Choroid plexus epithelial cell (primary cell): ENCODE measurements around the gene RACK1.

Experiments used
- DNase-seq: peaks from one replicate; pipeline ENCODE4 v3.0.0-alpha.2; 2010; ENCODE audit warnings: low read depth
- H3K4me3 ChIP-seq: 2 replicates; pipeline ENCODE4 v1.5.1; 2011; ENCODE audit warnings: low read depth, mild to moderate bottlenecking, control low read depth, low read length, moderate library complexity
- TF ChIP-seq, protein P1 (sequence below): conservative IDR thresholded peaks from 2 replicates; pipeline ENCODE4 v1.5.1; 2011; ENCODE audit warnings: low read depth, mild to moderate bottlenecking, control low read depth, inconsistent platforms, low read length, moderate library complexity

The RACK1 gene

DNA sequence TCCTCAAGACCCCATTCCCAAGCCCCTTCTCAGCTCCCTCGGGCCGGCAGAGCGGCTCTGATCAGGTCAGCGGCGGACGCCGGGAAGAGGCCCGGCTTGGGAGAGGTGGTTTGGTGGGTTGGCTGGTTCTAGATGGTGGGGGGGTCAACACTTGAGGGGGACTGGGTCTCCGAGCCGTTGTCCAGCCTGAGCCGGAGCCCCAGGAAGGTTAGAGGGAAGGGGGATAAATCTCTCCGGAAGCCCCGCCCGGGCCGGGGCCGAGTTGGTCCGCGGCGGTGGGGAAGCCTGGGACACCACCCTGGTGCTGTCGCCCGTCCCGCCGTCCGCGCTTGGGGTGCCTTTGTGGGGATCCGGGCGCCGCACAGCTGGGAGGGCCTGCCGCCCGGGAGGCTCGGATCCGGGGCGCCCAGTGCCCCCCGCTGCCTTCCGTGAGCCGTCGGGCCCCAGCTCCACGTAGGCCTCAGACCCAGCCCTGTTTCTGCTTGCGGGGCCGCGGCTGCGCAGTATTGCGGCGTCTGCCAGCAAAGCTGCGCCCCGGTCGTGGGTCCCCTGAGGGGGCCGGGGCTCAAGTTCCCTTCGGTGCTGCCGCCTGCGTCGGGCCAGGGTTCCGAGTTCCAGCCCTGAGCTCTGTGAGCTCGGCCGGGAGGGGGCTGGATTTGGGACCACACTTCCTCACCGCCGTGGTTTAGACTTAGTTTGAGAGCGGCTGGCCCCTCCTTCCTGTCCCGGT lies 17.8 kb upstream of the RACK1 start:
- peak overlapping the region; percentile 92 for H3K4me3 ChIP-seq
- peak; percentile 72 for DNase-seq
- TF ChIP-seq, protein P1, sequence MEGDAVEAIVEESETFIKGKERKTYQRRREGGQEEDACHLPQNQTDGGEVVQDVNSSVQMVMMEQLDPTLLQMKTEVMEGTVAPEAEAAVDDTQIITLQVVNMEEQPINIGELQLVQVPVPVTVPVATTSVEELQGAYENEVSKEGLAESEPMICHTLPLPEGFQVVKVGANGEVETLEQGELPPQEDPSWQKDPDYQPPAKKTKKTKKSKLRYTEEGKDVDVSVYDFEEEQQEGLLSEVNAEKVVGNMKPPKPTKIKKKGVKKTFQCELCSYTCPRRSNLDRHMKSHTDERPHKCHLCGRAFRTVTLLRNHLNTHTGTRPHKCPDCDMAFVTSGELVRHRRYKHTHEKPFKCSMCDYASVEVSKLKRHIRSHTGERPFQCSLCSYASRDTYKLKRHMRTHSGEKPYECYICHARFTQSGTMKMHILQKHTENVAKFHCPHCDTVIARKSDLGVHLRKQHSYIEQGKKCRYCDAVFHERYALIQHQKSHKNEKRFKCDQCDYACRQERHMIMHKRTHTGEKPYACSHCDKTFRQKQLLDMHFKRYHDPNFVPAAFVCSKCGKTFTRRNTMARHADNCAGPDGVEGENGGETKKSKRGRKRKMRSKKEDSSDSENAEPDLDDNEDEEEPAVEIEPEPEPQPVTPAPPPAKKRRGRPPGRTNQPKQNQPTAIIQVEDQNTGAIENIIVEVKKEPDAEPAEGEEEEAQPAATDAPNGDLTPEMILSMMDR: no peak

DNA sequence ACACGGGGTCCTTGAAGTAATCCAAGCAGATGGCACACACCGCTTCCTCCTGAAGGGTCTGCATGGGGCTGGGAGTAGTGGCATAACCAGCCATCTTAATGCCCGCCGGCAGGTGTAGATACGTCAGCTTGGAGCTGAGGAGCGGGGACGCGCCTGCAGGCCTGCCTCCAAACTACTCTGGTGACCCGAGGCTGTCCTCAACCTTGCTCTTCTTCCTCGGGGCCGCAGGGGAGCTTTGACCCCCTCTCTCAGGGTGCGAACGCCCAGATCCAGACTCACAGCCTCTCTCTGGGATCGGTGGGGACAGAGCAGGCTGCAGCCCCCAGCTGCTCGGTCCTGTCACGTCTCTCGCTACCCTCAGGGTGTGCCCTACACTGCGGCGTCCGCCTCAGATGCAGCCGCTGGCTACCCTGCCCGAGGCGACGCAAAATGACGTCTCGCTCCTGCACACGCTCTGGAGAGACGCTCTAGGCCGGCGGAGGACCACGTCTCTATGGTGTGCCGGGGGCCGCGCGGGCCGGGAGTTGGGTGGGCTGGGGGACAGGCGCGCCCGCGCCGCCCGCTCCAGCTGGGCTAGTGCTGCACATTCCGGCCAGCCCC lies 17.1 kb upstream of the RACK1 start, which contains the start of gene TRIM52:
TRIM52 (minus strand) TSS at position 424 of the 600 bp plus-strand sequence; CDS start at position 94, 330 bp downstream.
- TF ChIP-seq, protein P1: no peak
- peak; percentile 88 for DNase-seq

DNA sequence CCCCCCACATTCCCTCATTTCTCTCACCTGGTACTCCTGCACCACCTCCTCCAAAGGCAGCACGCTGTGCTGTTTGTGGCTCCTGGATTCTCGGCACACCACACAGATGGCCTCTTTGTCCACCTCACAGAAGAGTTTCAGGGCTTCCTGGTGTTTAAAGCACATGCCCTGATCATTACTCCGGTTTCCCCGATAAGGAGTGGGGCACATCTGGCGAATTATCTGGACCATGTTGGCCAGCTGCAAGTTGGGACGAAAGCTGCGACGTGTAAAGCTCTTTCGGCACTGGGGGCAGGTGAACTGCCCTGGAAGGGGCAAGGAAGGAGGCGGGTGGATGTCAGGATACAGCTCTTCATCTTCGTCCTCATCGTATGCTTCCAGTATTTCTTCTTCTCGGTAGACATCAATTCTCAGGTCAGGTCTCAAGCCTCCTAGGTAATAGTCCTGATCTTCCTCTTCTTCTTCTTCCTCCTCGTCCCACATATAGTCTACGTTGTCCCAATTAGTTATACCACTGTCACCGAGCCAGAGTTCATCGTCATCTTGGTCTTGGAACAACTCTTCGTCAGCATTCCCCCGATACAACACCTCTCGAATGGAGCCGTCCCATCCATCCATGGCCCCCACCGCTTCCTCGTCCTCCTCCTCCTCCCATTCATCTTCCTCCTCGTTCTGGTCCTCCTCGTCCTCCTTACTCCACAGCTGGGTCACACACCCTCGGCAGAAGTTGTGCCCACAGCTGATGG lies 16.4 kb upstream of the RACK1 start:
- peak overlapping the region; percentile 92 for H3K4me3 ChIP-seq
- TF ChIP-seq, protein P1: no peak
- no peak for DNase-seq

More for the DNA sequence above, 17.1 kb upstream of the RACK1 start, which contains the start of gene TRIM52:
- H3K4me3 ChIP-seq: peak within 1 kb of the TSS; percentile 92

DNA sequence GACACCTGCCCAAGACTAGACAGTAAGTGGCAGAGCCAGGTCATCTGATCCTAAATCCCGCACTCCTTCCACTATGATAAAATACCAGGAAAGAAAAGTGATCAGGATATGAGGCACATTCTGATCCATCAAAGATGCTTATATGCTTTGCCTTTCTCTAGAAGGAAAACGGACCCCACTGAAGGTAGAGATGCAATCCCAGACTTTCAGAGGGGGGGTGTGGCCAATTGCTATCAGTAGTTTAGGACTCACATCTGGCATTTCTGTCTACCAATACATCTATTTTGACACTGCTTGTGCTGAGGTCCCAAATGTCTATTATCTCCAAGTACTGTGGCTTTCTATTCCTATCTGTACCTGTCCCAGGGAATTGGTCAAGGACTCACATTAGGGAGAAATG lies 15.6 kb upstream of the RACK1 start:
- no peak for DNase-seq
- peak overlapping the region; percentile 92 for H3K4me3 ChIP-seq
- TF ChIP-seq, protein P1: no peak

DNA sequence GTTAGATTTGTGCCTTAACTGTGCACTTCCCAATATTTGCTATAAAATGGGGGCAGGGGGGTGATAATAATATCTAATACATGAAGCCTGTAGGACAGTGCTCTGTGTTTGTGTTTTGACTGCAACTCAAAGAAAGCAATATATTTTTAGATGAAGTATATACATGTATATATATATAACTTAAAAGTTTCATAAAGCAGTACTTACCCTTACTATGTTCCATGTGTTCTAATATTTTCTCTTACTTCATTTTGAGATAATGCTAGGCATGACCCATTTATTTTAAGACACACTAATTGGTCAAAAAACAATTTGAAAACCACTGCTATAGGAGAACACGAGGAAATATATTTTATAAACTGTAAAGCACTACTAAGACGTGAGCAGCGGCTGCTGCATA lies 14.9 kb upstream of the RACK1 start:
- DNase-seq: no peak
- TF ChIP-seq, protein P1: no peak
- H3K4me3 ChIP-seq: peak overlapping the region; percentile 92

DNA sequence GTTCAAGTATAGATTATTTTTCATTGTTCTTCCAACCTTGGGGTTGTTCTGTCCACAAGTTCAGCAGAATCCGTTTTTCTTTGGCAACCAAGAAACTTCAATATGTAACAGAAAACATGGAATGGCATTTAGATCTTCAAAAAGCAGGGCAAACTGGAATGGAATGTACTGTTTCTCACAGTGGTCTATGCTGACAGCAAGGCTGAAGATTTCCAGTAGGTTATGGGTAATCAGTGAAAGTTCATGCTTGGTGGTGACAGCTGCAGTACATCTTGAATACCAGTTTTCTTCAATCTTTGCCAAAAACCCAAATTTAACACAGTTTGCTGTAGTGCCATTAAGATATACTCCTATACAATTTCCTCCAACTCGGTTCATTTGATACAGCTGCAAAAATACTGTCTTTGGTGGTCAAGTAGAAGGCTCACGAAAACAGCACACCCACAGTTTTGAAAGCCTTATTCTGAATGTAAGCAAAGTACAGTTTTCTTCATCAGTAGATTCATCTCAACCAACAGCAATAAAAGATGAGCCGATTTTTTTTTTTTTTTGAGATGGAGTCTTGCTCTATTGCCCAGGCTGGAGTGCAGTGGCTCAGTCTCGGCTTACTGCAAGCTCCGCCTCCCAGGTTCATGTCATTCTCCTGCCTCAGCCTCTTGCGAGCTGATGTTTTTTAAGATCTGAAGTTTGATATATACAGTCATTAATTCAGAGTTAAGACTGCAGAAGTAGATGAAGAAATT lies 12.3 kb upstream of the RACK1 start:
- peak; percentile 71 for DNase-seq
- H3K4me3 ChIP-seq: no peak overlapping the region
- TF ChIP-seq, protein P1: no peak
